Testis (tissue), 2 donors: ENCODE results near the gene MAMSTR.

Source experiments
- POLR2A ChIP-seq: fragments of 450-650 bp; IDR thresholded peaks from one replicate; pipeline ENCODE4 v1.6.1; 2017; ENCODE audit warnings: antibody characterized with exemption, mild to moderate bottlenecking, moderate library complexity
- TF ChIP-seq, protein P1 (sequence below), 3 experiments: fragments of 450-650 bp in 2 of 3; fragments of 200-600 bp in 1 of 3; sonication (generic) in 1 of 3; IDR thresholded peaks; one replicate each; pipeline ENCODE4 v1.5.1; 2016 to 2019; ENCODE audit warnings: antibody characterized with exemption in 3 of 3, mild to moderate bottlenecking in 2 of 3, moderate library complexity in 1 of 3

GRCh38 chr19:48674216-48674809 lies 45.2 kb downstream of the MAMSTR start:
- TF ChIP-seq, protein P1, sequence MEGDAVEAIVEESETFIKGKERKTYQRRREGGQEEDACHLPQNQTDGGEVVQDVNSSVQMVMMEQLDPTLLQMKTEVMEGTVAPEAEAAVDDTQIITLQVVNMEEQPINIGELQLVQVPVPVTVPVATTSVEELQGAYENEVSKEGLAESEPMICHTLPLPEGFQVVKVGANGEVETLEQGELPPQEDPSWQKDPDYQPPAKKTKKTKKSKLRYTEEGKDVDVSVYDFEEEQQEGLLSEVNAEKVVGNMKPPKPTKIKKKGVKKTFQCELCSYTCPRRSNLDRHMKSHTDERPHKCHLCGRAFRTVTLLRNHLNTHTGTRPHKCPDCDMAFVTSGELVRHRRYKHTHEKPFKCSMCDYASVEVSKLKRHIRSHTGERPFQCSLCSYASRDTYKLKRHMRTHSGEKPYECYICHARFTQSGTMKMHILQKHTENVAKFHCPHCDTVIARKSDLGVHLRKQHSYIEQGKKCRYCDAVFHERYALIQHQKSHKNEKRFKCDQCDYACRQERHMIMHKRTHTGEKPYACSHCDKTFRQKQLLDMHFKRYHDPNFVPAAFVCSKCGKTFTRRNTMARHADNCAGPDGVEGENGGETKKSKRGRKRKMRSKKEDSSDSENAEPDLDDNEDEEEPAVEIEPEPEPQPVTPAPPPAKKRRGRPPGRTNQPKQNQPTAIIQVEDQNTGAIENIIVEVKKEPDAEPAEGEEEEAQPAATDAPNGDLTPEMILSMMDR (IDR thresholded peaks at IDR 0.05), result no peak
- TF ChIP-seq POLR2A, result no peak
